Osteocyte (in vitro differentiated cells): Measurements from ENCODE around the gene GLG1. TPM values are rescaled to one million over a fixed set of nuclear protein-coding genes. Genes with fewer than 3 reads are reported as not detected.
"Not testable (repeated sequence)": the region's sequence is repeated elsewhere in the genome, so short reads cannot be mapped to it uniquely, and the experiment has no call there.

ENCODE experiments used
- DNase-seq: peaks from one replicate; pipeline ENCODE4 v3.0.0; 2021; ENCODE audit warnings: mixed read lengths; ENCODE audit not compliant: unreplicated experiment; ENCODE audit errors: extremely low spot score
- H3K27ac Mint-ChIP-seq: one replicate; pipeline ENCODE4 v1.8.0; 2021; ENCODE audit warnings: mild to moderate bottlenecking, mixed read lengths; ENCODE audit not compliant: unreplicated experiment
- H3K27me3 Mint-ChIP-seq: one replicate; pipeline ENCODE4 v1.8.0; 2021; ENCODE audit warnings: mixed read lengths; ENCODE audit not compliant: unreplicated experiment
- H3K36me3 Mint-ChIP-seq: one replicate; pipeline ENCODE4 v1.8.0; 2021; ENCODE audit warnings: mixed read lengths; ENCODE audit not compliant: unreplicated experiment
- H3K4me1 Mint-ChIP-seq: one replicate; pipeline ENCODE4 v1.8.0; 2021; ENCODE audit warnings: mixed read lengths; ENCODE audit not compliant: unreplicated experiment
- H3K4me3 Mint-ChIP-seq: one replicate; pipeline ENCODE4 v1.8.0; 2021; ENCODE audit warnings: mild to moderate bottlenecking, moderate library complexity, mixed read lengths; ENCODE audit not compliant: unreplicated experiment
- H3K9me3 Mint-ChIP-seq: one replicate; pipeline ENCODE4 v1.8.0; 2021; ENCODE audit warnings: mixed read lengths; ENCODE audit not compliant: unreplicated experiment
- total RNA-seq: library from RNA; stranded (reverse); gene quantifications from 2 replicates; pipeline ENCODE4 v1.2.1, GENCODE V29; 2021

Gene GLG1
- total RNA-seq, 1 donor from 2014 or later = 241 TPM

DNA sequence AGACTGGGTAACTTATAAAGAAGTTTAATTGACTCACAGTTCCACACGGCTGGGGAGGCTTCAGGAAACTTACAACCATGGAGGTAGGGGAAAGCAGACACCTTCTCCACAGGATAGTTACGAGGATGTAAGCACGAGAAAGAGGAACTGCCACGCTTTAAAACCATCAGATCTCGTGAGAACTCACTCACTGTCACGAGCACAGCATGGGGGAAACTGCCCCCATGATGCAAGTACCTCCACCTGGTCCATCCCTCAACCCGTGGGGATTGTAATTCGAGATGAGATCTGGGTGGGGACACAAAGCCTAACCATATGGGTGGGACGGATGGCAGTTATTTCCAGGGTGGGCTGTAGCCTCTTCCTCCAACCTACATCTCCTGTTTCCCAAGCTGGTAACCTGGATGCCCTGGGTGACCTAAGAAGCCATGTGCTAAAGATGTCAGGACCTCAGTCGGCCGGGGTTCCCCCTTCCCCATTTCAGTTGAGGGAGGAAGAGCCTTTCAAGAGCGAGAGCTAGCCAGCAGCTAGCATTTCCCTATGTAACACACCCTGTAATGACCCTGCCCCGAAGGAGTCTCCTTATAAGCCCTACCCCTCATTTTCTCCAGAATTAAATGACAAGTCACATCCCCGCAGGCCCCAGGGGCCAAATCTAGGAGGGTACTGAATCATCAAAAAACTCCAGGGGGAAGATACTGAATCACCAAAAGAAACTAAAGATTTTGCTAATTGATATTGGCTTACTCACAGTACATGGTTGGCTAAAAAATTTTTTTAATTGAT is 202.6 kb downstream of the GLG1 start:
- H3K27ac Mint-ChIP-seq, H3K27me3 Mint-ChIP-seq, DNase-seq, H3K4me1 Mint-ChIP-seq, H3K9me3 Mint-ChIP-seq, H3K36me3 Mint-ChIP-seq, H3K4me3 Mint-ChIP-seq: not testable (repeated sequence)

DNA sequence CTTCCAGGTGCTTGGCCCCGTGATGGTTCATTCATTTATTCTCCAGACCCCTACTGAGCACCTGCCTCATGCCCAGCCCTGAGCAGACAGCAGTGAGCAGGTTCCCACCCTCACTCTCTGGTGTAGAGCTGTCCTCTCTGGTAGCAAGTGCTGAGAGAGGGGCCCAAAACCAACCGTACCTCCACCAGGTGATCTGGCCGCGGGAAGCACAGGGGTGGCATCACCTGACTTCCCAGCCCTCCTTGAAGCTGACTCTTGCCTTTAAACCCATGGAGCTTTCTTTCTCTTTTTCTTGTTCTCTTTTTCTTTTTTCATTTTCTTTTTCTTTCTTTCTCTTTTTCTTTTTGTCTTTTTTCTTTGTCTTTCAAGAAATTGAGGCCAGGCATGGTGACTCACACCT is 206.7 kb downstream of the GLG1 start:
- H3K27ac Mint-ChIP-seq, DNase-seq, H3K4me3 Mint-ChIP-seq, H3K36me3 Mint-ChIP-seq, H3K4me1 Mint-ChIP-seq, H3K9me3 Mint-ChIP-seq, H3K27me3 Mint-ChIP-seq: not testable (repeated sequence)

DNA sequence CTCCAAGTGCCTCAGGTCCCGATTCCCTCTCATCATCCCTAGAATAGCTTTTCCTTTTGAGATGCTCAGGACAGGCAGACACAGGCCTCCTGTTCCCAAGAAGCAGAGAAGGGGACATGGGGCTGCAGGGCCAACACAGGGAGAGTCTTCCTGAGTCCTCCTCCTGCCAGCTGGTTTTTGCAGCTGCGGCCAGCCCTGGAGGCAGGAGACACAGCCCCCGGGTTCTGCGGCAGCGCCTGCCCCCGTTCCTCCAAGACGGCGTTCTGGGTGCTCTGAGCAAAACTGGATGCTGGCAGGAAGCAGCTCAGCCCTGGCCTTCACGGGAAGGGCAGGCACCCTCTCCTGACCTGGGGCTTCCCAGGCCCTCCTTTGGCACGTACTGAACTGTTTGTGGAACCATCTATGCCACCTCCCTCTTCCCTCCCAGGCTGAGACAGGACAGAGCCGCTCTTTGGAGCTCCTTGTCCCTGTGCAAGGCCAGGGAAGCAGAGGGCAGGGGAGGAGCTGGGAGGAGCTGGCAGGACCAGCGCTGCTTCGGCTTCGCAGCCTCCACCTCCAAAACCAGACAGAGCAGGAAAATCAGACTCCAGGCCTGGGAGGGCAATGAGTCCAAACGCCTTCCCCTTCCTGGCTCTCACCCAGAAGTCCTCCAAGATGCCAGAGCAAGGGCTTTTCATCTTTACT is 208.6 kb downstream of the GLG1 start:
- H3K9me3 Mint-ChIP-seq, H3K36me3 Mint-ChIP-seq, H3K27me3 Mint-ChIP-seq, H3K27ac Mint-ChIP-seq, H3K4me3 Mint-ChIP-seq, DNase-seq, H3K4me1 Mint-ChIP-seq: not testable (repeated sequence)

Other genes with a start within 250 kb of the GLG1 start
- gene NPIPB15, start 230.8 kb downstream of the GLG1 start, total RNA-seq = 5.3 and 6.2 TPM in 2 replicates
- 0.24 TPM in 1 of 2 replicates, not detected in the other for gene CLEC18B, start 185.6 kb downstream of the GLG1 start, total RNA-seq
- 30.7 and 31.8 TPM in 2 replicates for gene RFWD3, start 59.8 kb upstream of the GLG1 start, total RNA-seq
- gene MLKL, start 93.7 kb upstream of the GLG1 start, total RNA-seq = 0.50 and 1.3 TPM in 2 replicates
- gene FA2H, start 167.7 kb upstream of the GLG1 start, total RNA-seq = not detected in 2 replicates